Measurements from ENCODE around the gene PLAC8.
A peak's percentile ranks its signal among the peaks of the same experiment; 100 is the strongest.

DNA sequence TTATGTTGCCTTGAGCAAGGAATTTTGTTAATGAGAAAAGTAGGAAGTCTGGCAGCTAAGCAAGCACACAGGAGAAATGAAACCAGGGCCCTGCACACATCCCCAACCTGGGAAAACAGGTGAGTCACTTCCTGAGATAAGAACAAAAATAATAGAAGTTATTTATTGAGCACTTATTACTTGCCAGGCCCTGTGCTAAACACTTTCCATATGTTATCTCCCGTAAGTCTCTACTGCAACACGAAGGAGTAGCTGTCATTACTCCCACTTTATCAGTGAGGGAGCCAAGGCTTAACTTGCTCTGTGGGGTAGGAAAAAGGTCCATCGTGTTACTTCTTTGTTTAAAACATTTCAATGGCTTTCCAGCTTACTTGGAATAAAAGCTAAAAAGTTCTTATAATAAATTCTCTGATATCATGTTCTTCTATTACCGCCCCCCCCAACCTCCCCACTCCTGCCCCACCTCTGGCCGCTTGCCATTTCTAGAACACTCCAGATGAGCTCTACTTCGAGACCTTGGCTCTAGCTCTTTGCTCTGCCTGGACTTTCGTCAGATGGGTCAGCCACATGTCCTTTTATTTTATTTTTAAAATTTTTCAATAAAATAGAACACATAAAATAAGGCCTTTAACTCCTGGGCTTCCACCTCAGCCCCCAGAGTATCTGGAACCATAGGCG lies 36.3 kb upstream of the PLAC8 start:
- TF ChIP-seq, protein P1, sequence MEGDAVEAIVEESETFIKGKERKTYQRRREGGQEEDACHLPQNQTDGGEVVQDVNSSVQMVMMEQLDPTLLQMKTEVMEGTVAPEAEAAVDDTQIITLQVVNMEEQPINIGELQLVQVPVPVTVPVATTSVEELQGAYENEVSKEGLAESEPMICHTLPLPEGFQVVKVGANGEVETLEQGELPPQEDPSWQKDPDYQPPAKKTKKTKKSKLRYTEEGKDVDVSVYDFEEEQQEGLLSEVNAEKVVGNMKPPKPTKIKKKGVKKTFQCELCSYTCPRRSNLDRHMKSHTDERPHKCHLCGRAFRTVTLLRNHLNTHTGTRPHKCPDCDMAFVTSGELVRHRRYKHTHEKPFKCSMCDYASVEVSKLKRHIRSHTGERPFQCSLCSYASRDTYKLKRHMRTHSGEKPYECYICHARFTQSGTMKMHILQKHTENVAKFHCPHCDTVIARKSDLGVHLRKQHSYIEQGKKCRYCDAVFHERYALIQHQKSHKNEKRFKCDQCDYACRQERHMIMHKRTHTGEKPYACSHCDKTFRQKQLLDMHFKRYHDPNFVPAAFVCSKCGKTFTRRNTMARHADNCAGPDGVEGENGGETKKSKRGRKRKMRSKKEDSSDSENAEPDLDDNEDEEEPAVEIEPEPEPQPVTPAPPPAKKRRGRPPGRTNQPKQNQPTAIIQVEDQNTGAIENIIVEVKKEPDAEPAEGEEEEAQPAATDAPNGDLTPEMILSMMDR (IDR thresholded peaks at IDR 0.05), result no peak
- TF ChIP-seq POLR2A (IDR thresholded peaks at IDR 0.05) (no peak), POLR2AphosphoS5 (IDR thresholded peaks at IDR 0.05) (peak in 2 of 3 donors; percentile 27 to 31)

Measured in stomach (tissue), 4 donors.